Measurements from ENCODE around the gene FFAR1.
"Not testable (repeated sequence)": the region's sequence is repeated elsewhere in the genome, so short reads cannot be mapped to it uniquely, and the experiment has no call there.

The FFAR1 gene

GRCh38 chr19:35363001-35363590, 15.4 kb downstream of the FFAR1 start:
- no peak for DNase-seq

GRCh38 chr19:35363711-35364425, 16.2 kb downstream of the FFAR1 start:
- no peak for DNase-seq

GRCh38 chr19:35365303-35365702, 17.6 kb downstream of the FFAR1 start:
- DNase-seq = no peak

GRCh38 chr19:35368378-35368777, 20.7 kb downstream of the FFAR1 start:
- DNase-seq = no peak

- no peak for DNase-seq
These were observed 21.8 kb downstream of the FFAR1 start for GRCh38 chr19:35369522-35369921.

- DNase-seq = no peak
These were observed 23.0 kb downstream of the FFAR1 start, which contains the start of gene GPR42 for GRCh38 chr19:35370722-35371121. Gene GPR42 (plus strand): TSS chr19:35371068. CDS start chr19:35371360, 292 bp downstream.

- no peak for DNase-seq
These were observed 25.8 kb downstream of the FFAR1 start for GRCh38 chr19:35373492-35373891.

GRCh38 chr19:35374031-35374430, 26.3 kb downstream of the FFAR1 start:
- DNase-seq = not testable (repeated sequence)

GRCh38 chr19:35375505-35376307, 28.0 kb downstream of the FFAR1 start:
- no peak for DNase-seq

GRCh38 chr19:35377656-35378055, 30.0 kb downstream of the FFAR1 start:
- DNase-seq = no peak

GRCh38 chr19:35378356-35378755, 30.7 kb downstream of the FFAR1 start:
- DNase-seq = no peak

GRCh38 chr19:35379545-35379944, 31.8 kb downstream of the FFAR1 start:
- DNase-seq = not testable (repeated sequence)

GRCh38 chr19:35379992-35380391, 32.3 kb downstream of the FFAR1 start:
- no peak for DNase-seq

- DNase-seq = no peak
These were observed 32.9 kb downstream of the FFAR1 start for GRCh38 chr19:35380450-35381124.

- DNase-seq = no peak
These were observed 33.6 kb downstream of the FFAR1 start for GRCh38 chr19:35381318-35381717.

GRCh38 chr19:35381926-35382325, 34.2 kb downstream of the FFAR1 start:
- no peak for DNase-seq

- no peak for DNase-seq
These were observed 35.8 kb downstream of the FFAR1 start for GRCh38 chr19:35383536-35383935.

- DNase-seq = no peak
These were observed 40.8 kb downstream of the FFAR1 start for GRCh38 chr19:35388277-35389054.

- DNase-seq = no peak
These were observed 41.6 kb downstream of the FFAR1 start for GRCh38 chr19:35389192-35389861.

GRCh38 chr19:35392742-35393715, 45.3 kb downstream of the FFAR1 start:
- DNase-seq = no peak

Data from fibroblast of skin of abdomen (primary cell).